NCI-H82 treated with DMSO at 0.1 percent for 48 hours (cell line): ENCODE measurements around the gene MVB12B.
"Not testable (repeated sequence)": the region's sequence is repeated elsewhere in the genome, so short reads cannot be mapped to it uniquely, and the experiment has no call there.

Experiments
- DNase-seq: peaks from one replicate; lab custom pipeline; 2025; ENCODE audit not compliant: unreplicated experiment; lab: John Stamatoyannopoulos, UW

Gene MVB12B

DNA sequence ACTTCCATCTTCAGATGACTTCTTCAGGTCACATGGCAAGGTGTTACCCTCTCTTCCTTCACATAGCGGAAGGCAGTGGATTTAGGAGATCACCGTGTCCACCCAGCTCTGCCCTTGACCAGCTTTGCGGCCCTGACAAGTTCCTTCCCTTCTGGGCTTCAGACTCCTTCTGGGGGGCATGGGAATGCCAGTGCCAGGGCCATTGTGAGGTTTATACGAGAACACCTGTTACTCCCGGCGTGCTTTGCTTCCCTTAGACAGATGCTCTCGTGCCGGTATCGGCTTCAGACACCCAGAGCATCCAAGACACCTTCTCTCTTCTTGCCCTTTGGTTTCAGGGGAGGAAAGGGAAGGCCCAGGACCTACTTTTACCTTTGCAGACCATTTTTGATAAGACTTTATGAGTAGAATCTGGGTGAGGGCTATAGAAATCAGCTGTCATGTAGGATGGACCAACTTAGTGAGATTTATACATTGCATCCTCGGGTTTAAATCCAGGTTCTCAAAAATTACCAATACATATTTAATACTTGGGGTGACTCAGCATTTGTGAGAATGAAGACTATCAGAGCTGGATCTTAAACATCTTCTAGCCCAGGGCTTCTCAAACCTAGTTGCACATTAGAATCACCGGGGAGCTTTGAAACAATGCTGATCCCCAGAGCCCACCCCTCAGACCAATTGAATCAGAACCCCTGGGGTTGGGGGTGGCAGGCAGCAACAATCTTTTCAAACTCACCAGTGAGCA, 138.2 kb downstream of the MVB12B start:
- DNase-seq = no peak

DNA sequence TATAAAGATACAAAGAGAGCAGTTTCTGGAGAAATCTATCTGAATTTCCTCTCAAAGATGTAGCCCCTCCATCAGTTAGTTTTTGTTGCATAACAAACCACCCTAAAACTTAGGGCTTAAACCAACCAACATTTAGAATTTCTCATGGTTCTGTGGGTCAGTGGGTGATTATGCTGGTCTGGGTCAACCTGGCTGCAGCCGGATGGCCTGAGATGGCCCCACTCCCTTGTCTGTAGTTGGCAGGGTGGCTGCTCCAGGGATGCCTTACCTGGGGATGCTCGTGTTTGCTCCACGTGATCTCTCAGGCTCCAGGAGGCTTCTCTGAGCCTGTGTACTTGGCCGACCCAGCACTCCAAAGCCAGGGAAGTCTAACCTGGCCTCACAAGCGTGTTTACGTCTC, 139.3 kb downstream of the MVB12B start:
- DNase-seq = no peak

DNA sequence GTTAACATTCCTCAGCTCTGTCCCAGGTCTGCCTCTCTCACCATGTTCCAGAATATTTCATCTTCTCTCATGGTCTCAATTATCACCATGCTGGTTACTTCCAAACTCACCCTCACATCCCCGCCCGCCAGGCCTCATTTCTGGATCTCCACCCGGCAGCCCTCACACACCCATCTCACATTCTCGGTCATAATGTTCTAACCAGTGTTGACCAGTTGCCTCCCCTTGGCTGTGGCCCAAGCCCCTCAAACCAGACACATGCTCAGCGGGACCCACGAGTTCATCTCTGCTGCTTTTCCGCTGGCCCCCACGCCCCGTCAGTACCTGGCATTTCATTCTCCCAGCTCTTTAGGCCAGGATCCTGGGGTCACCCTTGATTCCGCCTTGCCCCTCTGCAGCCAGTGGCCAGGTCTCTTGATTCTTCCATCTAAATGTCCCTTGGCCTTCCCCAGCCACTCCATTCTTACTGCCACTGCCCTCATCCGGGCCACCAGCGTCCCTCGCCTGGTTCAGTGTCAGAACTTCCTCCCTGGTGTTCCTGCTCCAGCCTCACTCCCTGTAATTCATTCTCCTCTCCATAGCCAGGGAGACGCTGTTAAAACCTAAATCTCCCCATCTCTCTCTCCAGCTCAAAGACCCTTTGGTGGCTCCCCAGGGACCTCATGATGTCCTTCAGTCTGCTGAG, 141.7 kb downstream of the MVB12B start:
- no peak for DNase-seq

DNA sequence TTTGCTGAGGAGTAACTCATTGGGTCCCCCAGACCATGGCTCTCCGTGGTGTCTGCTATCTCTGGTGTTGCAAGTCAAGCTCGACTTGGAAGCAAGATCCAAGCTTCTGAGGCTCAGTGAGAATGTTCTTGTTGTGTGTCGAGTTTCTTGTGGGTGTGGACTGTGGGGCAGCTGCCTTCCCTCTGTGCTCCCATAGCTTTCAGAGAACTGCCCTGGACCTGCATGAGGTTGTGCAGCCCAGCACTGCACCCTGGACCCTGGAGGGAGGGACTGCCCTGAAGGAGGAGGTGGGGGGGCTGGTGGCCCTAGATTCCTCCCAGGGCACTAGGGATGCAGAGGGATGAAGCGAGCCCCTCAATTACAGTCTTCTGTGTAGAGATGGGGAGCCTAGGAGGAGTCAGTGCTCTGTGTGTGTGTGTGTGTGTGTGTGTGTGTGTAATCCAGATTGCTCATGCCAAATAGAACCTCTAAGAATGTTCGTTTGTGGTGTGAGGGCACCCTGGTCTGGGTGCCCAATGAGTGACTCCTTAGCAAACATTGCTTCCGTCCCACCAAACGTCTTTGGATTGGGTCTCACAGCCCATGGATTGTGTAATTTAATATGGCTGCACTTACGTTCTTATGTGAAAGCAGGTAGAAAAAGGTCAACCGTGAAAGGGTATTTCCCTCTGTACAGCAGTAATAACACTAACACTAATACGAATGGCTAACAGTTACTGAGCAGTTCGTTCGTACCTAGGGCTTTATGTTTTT, 143.8 kb downstream of the MVB12B start:
- no peak for DNase-seq

DNA sequence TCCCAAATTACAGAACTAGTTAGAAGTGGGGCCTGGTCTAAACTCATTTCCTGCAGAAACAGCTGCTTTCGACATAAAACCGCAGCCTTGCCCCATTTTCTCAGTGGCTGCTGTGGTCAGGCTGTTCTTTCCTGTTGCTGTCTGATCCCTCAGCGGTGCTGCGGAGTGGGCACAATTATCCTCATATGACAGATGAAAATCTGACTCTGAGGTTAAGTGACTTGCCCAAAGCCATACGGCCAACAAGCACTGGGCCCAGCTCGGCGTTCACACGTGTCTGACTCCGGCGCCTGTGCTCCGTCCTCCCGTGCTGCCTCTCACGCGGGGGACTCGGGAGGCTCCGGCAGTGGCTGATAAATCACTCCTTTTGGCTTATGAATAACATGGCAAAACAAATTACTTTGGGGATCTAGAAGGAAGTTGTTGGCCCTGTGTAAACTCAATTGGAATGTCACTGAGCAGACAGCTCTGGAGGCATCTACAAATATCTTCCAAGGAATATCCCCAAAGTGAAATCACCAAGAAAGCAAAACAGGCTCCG, 144.5 kb downstream of the MVB12B start:
- DNase-seq = no peak

DNA sequence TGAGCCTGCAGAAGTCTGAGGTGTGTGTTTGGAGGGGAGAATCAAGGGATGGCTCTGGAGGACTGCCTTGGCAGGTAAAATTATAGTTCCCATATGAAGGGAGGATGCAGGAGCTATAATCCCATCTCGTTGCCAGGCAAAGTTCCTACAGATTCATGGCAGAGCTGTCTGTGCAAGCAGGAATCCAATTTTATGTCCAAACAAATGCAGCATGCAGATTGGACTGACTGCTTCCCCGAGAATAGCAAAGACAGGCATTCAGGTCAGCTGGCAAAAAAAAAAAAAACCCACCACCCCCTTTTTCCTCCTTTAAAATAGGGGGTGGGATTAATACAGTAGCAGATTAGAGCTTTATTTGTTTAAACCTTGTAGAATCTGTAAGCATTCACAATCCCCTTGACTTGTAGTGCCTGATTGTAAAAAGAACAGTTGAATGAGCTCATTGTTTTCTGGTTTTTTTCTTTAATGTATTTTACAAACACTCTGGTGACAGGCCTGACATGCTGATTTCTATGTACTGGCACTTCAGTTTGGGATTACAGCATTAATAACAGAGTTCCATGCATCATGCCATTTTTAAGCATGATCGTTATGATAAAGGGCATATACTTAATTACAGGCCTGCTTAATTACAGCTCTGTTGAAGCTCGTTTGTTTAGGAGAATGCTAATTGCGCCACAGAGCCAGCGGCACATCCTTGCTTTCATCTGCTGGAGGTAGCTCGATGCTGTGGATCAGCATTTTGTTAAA, 145.7 kb downstream of the MVB12B start:
- no peak for DNase-seq

DNA sequence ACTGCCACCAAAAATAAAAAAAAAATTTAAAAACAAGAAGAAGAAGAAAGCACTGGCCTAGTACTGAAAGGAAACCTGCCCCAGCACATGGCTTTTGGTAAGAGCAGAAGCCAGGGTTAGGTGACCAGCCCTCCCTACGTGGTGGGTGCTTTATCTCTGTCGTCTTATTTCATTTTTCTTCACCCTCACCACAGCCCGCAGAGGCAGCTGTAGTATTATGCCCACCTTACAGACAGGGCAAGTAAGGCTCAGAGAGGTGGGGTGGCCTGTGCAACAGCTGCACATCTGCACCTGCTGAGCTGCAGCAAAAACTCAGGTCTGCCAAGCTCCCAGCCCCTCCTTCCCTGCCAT, 146.3 kb downstream of the MVB12B start:
- DNase-seq = no peak

DNA sequence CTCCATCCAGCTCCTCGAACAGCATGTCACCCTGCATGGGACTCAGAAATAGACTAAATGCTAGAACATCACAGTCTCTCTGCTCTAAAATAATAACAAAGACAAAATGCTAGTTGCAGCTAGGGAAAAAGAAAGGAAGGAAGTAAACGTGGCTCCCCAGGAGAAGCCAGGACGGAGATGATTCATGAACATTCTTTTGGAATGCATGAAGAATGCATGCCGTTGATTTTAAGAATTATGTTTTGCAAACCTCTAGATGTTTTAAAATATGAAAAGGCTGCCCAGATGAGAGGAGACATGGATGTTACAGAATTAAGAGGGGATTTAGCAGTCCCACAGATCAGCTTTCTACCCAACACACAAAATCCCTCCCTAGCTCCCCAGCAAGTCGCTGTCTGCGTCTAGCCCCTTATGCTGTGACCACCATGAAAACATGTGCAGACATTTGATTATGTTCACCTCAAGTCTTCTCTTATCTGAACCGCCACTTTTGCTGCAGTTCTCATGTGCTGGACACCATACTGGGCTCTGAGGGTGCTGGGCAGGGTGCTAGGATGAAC, 147.7 kb downstream of the MVB12B start:
- no peak for DNase-seq

DNA sequence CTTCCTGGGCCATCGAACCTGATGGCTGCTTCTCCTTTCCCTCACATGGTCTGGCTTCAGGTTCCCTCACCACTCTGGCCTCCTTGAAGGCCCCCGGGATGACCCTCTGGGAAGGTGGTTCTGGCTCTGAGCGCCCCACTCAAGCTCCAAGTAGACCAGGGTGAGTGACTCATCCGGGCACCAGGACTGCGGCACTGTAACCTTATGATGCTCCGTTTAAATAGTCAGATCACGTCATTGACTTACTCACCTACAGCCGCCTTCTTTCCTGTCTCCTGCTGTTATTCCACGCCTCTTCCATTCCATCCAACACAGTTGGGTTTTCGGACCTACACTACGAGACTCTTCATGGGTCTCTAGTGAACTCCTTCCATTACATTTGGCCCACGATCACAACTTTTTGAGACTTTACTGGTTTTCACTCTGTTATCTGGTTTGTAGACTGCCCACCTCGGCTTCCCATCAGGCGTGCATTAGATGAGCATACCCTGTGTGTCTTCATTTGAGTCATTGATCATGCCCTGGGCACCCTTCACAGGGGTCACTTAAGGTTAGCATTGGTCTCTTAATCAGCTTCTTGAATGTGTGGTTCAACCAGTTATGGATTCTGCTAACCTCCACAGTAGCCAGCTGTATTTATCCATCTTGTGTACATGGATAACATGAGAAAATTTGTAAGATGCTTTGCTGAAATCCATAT, 148.3 kb downstream of the MVB12B start:
- no peak for DNase-seq

DNA sequence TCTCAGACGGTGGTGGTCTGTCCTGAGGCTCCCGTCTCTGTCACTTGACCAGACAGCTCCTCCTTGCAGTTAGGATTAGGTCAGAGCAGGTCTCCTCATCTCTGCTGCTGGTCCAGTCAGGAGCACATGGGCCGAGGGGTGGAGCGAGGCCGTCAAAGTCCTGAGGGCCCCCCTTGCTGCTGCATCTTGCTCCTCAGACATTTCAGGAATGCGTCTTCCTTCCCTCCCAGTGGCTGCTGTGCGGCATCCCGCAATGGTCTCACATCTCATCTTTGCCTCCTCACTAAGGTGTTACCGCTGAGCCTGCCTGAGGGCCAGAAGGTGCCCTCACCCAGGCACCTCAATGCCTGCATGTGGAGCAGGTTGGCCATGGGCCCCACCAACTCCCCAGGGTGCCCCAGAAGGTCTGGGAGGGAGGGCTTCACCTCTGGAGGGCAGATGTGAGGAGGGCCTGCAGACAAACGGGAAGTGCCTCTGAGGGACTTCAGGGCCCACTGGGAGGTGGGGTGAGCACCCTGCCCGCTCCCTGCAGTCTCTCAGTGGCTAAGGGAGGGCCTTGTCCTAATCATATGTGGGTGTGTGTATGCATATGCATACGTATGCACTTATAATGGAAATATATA, 149.4 kb downstream of the MVB12B start:
- DNase-seq = no peak

DNA sequence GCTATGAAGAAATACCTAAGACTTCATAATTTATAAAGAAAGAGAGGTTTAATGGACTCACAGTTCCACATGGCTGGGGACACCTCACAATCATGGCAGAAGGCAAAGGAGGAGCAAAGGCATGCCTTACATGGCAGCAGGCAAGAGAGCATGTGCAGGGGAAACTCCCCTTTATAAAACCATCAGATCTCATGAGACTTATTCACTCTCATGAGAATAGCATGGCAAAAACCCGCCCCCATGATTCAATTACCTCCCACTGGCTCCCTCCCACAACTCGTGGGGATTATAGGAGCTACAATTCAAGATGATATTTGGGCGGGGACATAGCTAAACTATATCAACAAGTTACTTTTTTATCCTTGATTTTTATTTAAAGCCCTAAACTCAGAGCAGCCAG, 150.8 kb downstream of the MVB12B start:
- DNase-seq = not testable (repeated sequence)

DNA sequence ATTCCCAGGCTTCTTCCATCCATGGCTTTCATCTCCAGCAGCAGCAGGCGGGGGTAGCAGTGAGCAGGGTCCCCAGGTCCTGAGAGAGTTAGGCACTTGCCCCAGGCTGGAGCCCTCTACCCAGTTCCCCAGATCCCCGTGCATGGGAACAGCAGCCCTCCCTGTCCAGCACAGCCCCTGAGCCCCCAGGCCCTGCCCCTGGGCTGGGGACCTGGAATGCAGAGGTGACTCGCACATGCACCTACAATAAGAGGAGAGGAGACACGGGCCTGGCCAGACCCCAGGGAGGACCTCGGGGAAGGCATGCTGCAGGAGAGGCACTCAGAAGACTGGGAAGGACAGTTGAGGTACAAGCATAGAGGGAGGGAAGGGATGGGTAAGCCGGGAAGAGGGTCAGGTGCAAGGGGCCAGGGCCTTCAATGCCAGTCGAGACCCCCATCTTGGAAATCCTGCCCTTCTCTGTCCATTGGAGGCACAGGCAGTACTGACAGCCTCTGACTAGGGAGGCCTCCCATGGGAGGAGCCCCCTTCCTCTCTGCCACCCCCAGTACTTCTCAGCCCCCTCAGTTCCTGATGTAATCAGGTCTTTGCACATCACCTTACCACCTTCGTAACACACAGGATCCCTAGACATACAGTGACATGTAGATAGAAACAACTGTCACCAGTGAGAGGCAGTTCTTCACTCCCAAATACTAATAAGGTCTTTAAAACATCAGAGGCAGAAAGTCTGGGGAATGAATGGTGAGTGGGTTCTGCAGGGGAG, 151.8 kb downstream of the MVB12B start:
- DNase-seq = no peak

DNA sequence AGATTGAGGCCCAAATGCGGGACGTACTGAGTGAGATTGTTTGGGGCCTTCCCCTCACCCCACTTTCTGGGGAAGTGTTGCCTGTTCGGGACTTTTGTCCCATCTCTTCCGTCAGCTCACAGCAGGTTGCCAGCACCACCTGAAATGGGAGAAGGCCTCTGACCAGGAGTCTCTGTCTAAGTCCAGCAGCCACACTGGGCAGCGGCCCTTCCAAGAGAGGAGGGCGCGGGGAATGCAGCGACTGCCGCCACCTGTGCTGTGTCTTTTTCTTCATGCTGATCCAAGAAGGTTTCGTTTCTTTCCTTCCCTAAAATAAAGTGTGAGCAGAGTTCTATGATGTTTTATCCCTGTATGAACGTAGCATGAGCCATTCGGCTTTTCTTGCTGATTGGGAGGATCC, 152.9 kb downstream of the MVB12B start:
- no peak for DNase-seq

DNA sequence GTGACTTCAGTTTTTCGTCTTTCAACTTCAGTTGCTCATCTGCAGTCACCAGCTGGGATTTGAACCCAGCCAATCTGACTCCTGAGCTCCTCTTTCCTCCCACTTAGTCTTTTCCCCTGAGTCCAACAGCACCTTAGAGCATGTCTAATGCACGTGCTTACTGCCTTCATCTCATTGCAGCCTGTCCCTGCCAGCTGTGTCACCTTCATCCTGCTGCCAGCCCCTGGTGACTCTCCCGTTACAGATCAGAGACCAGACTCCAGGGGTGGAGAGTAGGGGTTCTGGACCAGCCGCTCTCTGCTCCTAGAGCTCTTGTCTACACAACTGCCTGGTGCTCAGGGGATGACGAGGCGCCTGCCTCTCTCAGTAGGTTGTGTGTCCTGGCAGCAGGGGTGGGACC, 154.2 kb downstream of the MVB12B start:
- no peak for DNase-seq

DNA sequence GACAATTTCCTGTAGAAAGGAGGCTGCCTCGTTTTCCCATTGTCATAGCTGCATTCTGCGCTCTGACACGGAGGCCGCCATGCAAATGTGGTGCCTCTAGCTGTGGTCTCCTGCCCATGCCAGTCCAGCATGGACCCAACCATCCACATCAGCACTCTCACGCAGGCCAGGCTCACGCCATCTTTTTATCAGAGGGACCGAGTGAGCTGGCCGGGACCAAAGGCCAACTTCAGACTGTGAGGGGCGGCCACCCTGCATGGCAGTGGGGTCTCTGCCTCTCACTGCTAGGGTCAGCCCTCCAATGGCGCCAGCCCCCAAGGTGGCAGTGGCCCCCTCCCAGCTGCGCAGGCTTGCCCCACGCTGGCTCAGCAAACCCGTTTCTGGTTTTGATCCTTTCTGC, 155.2 kb downstream of the MVB12B start:
- no peak for DNase-seq

DNA sequence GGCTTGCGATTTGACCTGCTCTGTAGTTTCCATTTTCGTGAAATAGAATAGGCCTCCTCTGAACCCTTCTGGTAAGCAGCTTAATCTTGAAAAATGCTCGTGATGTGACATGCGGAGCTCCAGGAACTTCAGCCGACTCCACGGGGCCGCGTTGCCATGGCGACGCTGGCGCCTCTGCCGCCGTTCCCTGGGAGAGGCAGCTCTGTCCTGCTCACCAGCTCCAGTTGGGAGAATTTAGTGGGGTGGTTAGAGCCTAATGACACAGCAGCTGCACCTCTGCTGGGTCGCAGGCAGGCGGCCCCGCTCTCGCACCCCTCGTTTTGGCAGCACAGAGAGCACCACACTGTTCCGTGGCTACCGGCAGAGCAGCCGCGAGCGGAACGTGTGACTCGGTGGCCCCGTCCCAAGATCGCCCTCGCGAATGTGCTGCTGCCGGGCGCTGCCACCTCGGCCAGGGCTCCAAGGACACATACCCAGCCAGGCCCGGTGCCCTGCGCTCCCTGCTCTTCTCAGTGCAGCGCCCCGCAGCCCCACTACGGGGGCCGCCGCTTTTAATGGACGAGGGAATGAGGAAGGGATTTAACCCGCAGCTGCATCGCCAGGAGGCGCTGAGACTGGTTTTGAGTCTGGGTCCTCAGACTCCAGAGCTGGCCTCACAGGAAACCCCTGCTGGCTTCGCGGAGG, 155.9 kb downstream of the MVB12B start:
- no peak for DNase-seq

DNA sequence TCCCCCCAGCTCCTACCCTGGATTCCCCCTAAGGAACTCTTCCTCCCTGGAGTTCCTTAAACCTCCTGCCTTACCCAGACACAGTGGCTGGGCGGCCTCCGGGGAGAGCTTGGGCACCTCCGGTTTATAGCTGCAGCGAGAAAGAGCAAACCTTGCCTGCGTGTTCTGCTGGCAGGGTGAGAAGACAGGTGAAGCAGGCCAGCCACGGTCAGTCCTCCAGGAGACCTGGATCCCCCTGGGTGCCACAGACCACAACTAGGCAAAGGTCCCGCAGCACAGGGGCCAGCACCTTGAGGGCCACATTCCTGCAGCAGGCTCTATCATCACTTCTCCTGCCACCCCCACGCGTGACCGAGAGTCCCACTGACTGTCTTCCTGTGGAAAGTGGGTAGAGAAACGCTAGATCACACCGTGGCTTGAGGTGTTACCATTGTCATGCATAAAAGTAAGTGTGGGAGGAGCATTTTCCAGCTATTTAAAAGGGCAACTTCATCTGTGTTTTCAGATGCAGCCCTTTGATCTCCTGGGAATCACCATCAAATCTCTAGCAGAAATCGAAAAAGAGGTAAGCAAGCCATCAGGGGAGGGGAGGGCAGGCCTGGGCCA, 156.9 kb downstream of the MVB12B start:
- no peak for DNase-seq

DNA sequence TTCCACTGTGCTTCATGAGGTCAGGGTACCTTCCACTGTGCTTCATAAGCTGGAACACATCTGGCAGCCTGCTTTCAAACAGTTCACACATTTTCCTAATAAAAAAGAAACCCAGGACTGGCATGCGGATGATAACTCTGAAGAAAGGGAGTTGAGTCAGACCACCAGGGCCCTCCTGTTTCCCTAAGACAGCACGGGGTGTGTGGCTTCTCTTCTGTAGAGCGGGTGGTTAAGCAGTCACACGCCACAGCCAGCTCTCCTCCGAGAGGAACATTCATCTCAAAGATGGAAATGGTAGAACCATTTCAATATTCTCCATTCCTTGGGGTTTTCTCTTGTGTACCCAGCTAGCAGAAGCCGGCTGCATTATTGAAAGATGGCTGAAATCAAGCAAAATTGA, 159.0 kb downstream of the MVB12B start:
- DNase-seq = no peak
